Measurements from ENCODE around the gene S100A14. TPM values are rescaled to one million over a fixed set of nuclear protein-coding genes. Genes with fewer than 3 reads are reported as not detected.

Gene S100A14
- total RNA-seq, 1 donor from 2014 or later = 5.8 TPM

GRCh38 chr1:153626477-153626903, 10.4 kb upstream of the S100A14 start:
- ATAC-seq (ENCODE audit: poor library complexity) (no peak), DNase-seq (no peak)
- intact Hi-C loops (cut with DNase I) = no loop called here

DNA sequence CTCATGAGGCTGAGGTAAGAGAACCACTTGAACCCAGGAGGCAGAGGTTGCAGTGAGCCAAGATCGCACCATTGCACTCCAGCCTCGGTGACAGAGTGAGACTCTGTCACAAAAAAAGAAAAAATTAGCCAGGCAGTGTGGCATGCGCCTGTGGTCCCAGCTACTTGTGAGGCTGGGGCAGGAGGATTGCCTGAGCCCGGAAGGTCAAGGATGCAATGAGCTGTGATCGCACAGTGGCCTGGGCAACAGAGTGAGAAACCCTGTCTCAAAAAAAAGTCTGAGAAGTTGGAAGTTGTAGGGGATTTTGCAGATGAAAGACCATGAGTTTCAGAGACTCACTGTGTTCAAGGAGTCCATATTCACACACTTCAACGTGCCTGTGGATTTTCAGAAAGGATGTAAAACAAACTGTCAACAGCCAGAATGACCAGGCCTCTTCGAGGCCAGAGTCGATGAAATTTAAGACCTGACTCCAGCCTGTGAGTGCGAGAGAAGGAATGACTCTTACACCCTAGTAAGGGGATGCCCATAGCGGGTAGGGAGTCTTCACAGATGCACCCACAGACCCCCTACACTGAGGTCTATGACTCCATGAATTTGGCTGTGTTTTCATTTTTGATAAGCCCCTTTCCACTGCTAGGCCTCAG, 9.0 kb upstream of the S100A14 start:
- intact Hi-C loops (cut with DNase I) = no loop called here
- ATAC-seq (ENCODE audit: poor library complexity) (no peak), DNase-seq (peak; percentile 16)

DNA sequence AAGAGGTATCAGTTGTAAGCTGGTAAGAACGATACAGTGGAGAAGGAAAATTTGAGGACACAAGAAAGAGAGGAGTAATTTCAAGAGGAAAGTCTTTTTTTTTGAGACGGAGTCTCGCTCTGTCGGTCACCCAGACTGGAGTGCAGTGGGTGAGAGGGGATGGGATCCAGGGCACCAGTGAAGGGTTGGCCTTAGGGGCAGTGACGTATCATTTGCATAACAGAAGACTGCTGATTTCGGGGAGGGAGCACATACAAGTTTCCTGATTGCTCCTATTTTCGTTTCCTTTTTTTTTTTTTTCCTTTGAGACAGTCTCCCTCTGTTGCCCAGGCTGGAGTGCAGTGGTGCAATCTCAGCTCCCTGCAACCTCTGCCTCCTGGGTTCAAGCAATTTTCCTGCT, 7.0 kb upstream of the S100A14 start:
- intact Hi-C loops (cut with DNase I) = no loop called here
- ATAC-seq (ENCODE audit: poor library complexity) = no peak

DNA sequence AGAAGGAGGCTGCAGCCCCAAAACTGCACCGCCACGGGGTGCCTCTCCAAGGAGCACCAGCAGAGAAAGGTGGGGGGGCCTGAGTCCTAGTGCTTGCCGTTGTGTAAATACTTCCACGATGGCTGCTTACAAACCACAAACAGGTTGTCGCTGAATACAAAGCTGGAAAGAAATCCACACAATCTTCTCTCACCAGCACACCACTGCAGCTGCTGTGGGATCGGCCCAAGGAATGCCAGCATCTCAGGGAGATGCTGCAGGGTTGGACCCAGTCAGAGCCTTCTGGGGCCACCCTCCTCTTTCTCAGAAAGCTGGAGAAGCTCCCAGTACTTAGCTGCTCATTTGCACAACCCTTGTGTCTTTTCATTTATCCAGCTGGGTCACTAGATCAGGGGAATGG, 3.0 kb upstream of the S100A14 start:
- intact Hi-C loops (cut with DNase I) = no loop called here
- DNase-seq (no peak), ATAC-seq (ENCODE audit: poor library complexity) (no peak)

More for the DNA sequence above, 7.0 kb upstream of the S100A14 start:
- DNase-seq = no peak

DNA sequence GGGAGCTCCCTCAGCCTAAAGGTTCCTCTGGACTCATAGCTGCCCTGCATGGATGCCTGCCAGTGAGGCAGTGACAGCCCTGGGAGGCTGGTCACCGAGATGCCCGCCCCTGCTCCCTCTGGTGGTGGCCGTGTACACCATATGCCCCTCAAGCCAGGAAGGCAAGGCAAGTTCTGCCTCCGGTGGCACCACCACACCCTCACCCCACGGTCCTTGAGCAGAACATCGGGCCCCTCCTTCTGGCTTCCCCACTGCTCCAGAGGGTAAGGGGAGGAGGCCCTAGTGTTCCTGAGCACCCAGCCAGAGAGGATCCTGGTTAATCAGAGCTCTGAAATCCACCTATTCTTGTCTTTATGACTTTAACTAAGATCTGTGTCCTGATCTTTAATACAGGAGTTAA, 1.5 kb upstream of the S100A14 start:
- DNase-seq = no peak
- intact Hi-C loops (cut with DNase I) = no loop called here
- ATAC-seq (ENCODE audit: poor library complexity) = no peak

- DNase-seq (no peak), ATAC-seq (ENCODE audit: poor library complexity) (peak; percentile 55)
- intact Hi-C loops (cut with DNase I) = no loop called here
Observed at GRCh38 chr1:153616917-153617311, 789 bp upstream of the S100A14 start.

DNA sequence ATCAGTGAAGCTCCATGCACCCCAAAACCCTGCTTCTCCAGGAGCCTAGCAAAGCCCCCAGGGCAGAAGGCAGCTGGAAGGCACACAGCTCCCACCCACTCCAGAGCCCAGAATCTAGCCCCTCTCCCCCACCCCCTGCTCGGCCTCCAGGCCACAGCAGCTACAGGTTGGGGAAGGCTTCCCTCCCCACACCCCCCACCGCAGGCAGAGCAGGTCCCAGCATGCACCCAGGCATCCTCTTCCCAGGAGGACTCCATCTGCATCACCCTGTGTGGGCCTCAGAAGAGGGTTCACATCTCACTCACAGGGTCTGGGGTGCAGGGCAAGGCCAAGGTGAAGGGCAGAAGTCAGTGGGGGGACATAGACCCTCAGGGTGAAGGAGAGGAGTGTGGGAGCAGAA, 719 bp downstream of the S100A14 start:
- DNase-seq = no peak
- no peak for ATAC-seq (ENCODE audit: poor library complexity)
- intact Hi-C loops (cut with DNase I) = no loop called here

- DNase-seq = no peak
- ATAC-seq (ENCODE audit: poor library complexity) = no peak
- intact Hi-C loops (cut with DNase I) = no loop called here
Observed at GRCh38 chr1:153614906-153615305, 1.2 kb downstream of the S100A14 start.

GRCh38 chr1:153614189-153614900, 1.8 kb downstream of the S100A14 start:
- no peak for ATAC-seq (ENCODE audit: poor library complexity)
- intact Hi-C loops (cut with DNase I) = no loop called here
- no peak for DNase-seq

DNA sequence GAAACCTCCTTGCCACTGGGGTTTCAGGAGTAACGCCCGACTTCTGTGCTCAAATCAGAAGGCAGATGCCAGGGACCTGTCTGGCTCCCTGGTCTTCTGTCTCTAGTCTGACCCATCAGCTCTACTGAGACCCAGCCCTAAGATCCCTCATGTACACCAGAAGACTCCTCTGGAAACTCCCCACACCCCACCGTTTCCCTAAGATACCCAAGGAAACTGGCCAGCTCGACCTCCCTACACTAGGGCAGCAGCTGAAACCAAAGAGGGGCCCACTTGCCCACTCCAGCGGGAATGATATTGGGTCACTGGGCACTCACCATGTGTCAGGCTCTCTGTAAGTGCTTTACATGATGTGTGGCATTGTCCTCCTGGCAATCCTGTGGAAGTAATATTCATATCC, 2.7 kb downstream of the S100A14 start:
- DNase-seq (no peak), ATAC-seq (ENCODE audit: poor library complexity) (no peak)
- intact Hi-C loops (cut with DNase I) = no loop called here

DNA sequence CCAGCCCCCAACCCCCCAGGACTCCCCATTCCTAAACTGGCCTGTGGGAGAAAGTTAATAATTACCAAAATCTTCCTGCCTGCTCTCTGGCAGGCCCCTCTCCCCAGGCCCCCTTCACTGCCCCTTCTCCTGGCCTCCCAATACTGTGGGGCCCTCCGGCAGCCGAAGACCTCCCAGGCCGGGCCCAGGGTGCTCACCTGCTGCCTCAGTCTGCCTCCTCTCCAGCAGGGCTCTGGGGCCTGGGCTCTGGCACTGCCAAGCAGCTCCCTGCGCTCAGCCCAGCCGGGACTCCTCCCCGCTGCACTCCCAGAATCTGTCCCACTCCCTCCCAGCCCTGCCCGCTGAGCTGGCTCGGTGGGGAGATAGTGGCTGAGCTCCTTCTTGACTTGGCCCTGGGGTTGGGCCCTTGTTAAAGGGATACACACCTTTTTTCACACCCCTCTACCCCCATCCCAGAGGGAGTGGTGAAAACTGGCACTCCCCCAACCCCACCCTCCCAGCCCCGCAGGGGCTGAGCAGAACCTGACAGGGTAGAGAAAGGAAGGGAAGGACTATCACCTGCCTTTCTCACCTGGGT, 3.3 kb downstream of the S100A14 start, which contains the start of gene S100A16:
Gene S100A16 (minus strand): TSS at position 383 of the 577 bp plus-strand sequence. CDS start 4,986 bp downstream, outside the sequence.
- ATAC-seq (ENCODE audit: poor library complexity) = peak; percentile 86
- intact Hi-C loops (cut with DNase I) = no loop called here
- peak; percentile 86 for DNase-seq

GRCh38 chr1:153612111-153612754, 3.9 kb downstream of the S100A14 start:
- intact Hi-C loops (cut with DNase I) = no loop called here
- DNase-seq = no peak
- ATAC-seq (ENCODE audit: poor library complexity) = peak; percentile 11

DNA sequence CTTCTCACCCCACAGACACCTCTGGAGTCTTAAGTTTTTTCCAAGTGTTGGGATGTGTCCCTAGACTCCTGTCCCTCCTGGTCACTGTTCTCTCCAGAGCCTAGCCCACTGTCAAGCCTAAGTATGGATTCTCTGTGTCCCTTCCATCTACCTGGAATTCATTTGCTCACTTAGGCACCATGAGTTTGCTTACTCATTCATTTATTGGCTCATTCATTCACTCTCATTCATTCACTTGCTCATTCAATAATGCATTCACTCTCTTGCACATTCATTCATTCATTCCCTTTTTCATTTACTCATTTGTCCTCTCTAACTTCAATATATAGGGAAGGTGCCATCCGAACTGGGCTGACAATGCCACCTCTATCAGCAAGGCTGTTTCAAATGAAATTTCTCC, 4.8 kb downstream of the S100A14 start:
- ATAC-seq (ENCODE audit: poor library complexity) (no peak), DNase-seq (no peak)
- intact Hi-C loops (cut with DNase I) = no loop called here

- ATAC-seq (ENCODE audit: poor library complexity) (no peak), DNase-seq (no peak)
- intact Hi-C loops (cut with DNase I) = no loop called here
Observed at GRCh38 chr1:153610811-153611301, 5.3 kb downstream of the S100A14 start.

DNA sequence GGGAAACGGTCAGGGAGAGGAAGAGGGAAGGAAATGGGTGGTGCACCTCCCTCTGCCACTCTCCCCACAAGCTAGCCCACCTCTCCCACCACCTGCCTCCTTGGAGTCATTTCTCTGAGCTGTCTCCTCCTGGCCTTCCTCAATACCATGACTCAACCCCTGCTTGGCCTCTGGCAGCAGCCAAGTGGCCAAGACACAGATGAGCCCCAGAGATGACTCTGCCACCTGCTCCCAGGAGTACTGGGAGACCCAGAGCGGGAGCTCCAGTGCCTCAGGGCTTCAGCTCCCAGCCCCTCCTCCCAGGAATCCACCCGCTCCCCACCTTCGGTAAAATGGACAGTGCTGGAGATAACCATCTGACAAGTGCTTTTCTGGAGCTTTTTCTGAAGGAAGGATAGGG, 5.8 kb downstream of the S100A14 start:
- intact Hi-C loops (cut with DNase I) = no loop called here
- no peak for DNase-seq
- ATAC-seq (ENCODE audit: poor library complexity) = no peak

DNA sequence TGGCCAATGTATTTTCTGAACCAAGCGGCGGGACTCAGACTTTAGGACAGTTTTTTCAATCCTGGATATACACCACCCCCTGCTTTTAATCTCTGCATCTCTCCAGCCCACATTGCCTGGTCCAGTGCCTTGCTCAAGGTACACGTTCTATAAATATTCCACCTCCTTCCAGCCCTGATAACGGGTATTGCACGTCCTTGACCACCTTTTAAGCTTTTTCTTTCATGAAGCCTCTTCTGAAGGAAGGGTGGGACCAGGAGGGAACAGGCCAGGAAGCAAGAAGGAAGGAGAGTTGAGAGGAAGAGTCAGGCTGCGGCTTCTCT, 6.6 kb downstream of the S100A14 start:
- intact Hi-C loops (cut with DNase I) = no loop called here
- DNase-seq (no peak), ATAC-seq (ENCODE audit: poor library complexity) (no peak)

DNA sequence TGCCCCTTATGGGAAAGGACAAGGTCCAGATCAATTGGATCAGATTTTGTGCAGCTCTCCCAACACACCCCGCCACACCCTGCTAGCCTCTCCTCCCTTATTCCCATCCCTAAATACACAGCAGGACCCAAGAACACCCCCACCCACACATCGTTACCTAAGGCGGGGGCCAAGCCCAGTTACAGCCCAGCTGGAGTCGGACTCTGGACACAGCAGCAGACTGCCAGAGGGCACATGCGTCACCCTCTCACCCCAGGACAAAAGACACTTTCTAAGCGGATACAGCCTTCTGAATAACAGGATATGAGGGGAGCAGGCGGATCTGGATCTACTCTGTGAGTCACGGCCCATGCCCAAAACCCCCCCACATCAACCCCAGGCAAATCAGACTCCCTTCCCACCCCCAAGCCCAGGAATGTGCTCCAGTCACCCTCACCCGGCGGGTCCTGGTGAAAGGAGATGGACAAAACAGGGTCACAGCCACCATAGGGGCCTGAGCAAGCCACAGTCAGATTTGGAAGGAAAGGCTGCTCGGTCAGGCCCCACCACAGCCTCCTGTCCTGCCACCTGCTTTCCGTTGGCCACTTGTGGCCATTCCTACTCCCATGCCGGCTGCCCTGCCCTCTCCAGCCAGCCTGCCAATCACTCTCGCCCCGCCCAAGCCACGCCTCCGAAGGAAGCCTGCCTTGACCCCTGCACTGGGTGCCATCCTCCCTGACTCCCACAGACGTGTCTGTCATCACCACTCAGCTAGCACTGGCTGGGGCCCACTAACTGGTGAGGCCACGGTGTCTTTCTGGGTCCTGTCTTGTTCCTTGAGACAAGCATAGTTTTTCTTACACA, 7.2 kb downstream of the S100A14 start:
- peak; percentile 62 for ATAC-seq (ENCODE audit: poor library complexity)
- intact Hi-C loops (cut with DNase I) = no loop called here

GRCh38 chr1:153608089-153608682, 7.9 kb downstream of the S100A14 start:
- ATAC-seq (ENCODE audit: poor library complexity) = no peak
- DNase-seq = no peak
- intact Hi-C loops (cut with DNase I) = no loop called here

More for the DNA sequence above, 7.2 kb downstream of the S100A14 start:
- DNase-seq = peak; percentile 86
